Stimulated activated CD4-positive, alpha-beta T cell treated with anti-CD3 and anti-CD28 coated beads, Interleukin-1b, Interleukin-23, amount 100 ng/mL, for 48 hours (primary cell): ENCODE results near the gene SLC25A12.
"Not testable (repeated sequence)": the region's sequence is repeated elsewhere in the genome, so short reads cannot be mapped to it uniquely, and the experiment has no call there.

Experiments
- DNase-seq: peaks from one replicate; pipeline ENCODE4 v3.0.0-alpha.2; 2020

Gene SLC25A12

DNA sequence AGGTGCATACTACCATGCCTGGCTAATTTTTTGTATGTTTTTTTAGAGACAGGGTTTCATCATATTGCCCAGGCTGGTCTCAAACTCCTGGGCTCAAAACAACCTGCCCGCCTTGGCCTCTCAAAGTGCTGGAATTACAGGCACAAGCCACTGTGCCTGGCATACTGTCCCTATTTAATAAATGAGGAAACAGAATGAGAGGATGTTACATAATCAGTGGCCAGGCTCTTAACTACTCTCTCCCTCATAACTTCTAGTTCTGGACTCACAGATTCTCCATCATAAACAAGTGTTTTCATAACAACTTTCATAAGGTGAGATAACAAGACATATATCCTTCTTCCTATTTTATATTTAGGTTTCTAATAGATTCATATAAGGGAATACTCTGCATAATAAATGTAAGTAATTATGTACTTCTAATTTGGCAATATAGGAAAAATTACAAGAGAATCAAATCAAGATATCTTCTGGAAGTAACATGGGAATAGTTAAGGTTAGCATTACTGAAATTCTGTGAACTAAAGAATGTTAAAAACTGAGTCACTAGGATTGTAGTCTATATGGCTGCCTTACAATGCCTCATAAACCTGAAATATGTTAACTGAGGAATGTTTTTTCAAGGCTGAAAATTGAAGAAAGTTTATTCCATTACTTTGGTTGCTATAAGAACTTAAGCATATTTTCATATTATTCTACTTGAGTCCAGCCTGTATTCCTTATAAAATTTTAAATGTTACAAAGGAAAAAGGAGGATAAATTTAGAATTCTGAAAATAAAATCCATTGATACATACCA, 71.3 kb downstream of the SLC25A12 start:
- no peak for DNase-seq

DNA sequence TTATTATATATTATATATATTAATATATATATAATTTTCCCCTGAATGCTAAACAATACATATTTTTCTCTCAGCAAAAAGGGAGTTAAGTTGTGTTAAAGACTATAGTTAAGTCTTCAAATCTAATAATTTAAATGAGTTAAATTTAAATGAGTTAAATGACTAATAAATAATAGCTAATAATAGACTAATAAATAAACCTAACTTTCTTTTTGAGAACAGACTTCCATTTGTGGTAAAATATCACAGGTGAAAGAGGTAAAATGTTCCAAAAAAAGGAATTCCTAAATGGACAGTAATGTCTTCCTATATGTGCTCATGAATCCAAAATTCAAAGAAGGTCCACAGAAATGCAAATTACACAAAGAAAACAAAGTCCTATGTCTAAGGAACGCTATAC, 74.6 kb downstream of the SLC25A12 start:
- no peak for DNase-seq

GRCh38 chr2:171814883-171815282, 79.2 kb downstream of the SLC25A12 start:
- no peak for DNase-seq

GRCh38 chr2:171814174-171814573, 79.9 kb downstream of the SLC25A12 start:
- no peak for DNase-seq

GRCh38 chr2:171813729-171814128, 80.3 kb downstream of the SLC25A12 start:
- no peak for DNase-seq

DNA sequence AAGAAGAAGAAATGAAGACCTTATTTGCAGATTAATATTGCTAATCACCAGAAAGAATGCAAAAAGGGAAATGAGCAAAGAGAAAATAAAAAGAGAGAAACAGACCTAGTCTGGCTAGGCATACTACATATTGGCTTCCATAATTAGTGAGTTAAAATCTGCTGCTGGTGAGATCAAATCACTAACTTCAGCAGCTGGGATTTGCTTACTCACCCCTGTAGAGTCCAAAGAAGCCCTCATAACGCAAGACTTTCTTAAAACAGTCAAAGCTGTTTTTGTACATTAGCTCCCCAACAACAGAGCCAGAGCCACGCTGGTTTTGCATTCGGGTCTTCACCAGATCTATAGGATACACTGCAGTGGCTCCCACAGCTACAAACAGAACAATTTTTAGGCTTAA, 80.9 kb downstream of the SLC25A12 start:
- DNase-seq = no peak

DNA sequence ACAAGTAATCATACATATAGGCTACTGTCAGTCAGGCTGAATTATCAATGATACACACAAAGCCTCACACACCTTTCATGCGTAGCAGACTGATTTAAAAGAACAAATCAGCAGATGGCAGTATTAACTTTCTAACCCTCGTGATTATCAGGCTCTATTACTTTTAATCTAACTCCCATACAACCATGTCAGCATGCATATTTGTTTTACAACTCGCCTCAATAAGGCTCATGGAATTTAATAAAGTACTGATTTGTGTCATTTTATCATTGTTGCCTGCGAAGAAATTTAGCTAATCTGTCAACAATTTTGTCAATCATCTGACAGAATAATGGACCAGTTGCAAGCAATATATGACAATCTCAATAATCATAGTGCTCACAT, 82.8 kb downstream of the SLC25A12 start:
- DNase-seq = no peak

DNA sequence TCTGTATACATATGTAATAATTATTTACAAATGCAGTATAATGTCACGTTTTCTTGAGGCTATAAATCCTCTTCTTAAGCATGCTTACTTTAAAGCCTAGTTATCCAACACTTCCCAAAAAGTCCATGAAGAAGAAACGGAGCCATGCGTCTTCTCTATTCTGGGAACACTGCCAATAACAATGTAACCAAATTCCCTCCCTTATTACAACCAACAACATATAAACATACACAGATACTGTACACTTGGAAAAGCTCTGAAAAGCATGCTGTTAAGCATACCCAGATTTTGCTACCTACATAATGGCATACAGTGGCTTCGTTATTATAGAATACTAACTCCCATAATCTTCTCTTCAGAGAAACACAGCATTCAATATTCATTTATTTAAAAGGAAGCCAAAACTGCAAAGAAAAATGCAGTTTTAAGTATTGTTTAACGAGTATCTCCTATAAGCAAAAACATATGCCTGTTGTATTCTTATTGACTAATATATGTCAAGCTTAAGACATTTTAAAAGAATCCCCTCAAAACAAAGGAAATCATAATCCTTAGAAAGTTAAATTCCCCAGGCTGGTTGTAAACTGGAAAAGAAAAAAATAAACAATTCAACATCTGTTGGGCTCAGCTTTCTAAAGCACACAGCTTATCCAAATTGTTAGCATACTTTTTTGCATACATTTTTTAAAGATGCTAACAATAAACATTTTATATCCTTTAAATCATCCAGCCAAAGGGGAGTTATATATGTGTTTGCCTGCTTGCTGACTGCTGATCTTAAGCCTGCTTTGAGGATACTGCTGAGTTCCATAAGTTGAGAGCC, 83.4 kb downstream of the SLC25A12 start:
- DNase-seq = no peak

DNA sequence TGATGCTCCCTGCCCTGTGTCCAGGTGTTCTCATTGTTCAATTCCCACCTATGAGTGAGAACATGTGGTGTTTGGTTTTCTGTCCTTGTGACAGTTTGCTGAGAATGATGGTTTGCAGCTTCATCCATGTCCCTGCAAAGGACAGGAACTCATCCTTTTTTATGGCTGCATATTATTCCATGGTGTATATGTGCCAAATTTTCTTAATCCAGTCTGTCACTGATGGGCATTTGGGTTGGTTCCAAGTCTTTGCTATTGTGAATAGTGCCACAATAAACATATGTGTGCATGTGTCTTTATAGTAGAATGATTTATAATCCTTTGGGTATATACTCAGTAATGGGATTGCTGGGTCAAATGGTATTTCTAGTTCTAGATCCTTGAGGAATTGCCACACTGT, 85.2 kb downstream of the SLC25A12 start:
- DNase-seq = not testable (repeated sequence)

- DNase-seq = no peak
These were observed 86.1 kb downstream of the SLC25A12 start for GRCh38 chr2:171807831-171808393.

DNA sequence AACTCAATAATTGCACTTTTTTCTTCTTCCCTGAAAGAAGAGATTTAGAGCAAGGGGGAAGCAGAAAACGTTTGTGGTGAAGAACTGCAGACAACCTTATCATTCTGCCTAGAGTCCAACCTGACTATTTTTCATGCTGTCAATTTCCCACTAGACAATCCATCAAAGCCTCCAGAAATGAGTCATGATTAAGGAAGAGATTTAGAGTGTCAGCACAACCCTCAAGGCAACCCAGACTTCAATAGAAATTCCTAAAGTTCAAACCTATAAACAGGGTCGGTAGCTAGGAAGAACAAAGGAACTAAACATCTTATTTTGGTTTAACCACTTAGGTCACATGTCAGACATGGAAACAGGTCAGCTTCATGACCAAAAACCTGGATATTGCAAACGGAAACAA, 86.9 kb downstream of the SLC25A12 start:
- no peak for DNase-seq

GRCh38 chr2:171804456-171804855, 89.6 kb downstream of the SLC25A12 start:
- DNase-seq = no peak

GRCh38 chr2:171803757-171804156, 90.3 kb downstream of the SLC25A12 start:
- no peak for DNase-seq

DNA sequence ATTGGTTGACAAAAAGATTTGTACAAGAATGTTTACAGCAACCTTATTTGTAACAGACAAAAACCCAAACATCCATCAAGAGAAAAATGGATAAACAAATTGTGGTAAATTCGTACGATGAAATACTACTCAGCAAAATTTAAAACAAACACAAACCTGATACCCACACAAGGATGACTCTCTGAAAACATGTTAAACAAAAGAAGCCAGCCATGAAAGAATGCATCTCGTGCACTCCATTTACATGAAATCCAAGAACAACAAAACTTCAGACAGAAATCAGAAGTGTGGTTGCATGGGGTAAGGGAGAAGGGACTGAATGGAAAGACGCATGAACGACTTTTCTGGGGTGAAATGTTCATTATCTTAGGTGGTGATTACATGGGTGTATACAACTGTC, 93.4 kb downstream of the SLC25A12 start:
- no peak for DNase-seq

- no peak for DNase-seq
These were observed 95.8 kb downstream of the SLC25A12 start for GRCh38 chr2:171798156-171798820.

DNA sequence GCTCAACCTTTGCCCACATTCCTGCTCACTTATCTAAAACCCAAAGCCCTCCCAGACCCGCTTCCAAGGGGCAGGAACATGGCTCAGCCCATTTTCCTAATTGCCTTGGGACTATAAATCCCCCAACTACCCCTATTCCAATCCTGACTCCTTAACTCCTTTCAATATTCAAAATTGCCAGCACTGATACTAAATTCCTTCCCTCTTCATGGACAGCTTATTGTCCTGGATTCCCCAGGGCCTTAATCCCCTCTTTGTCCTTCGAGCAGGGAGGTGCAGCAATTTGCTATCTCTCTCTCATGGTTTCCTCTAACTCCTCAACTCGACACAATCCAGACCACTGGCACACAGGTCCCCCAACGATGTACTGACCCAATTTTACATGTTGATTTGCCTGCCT, 99.1 kb downstream of the SLC25A12 start:
- no peak for DNase-seq

- DNase-seq = no peak
These were observed 100.1 kb downstream of the SLC25A12 start for GRCh38 chr2:171793691-171794678.

DNA sequence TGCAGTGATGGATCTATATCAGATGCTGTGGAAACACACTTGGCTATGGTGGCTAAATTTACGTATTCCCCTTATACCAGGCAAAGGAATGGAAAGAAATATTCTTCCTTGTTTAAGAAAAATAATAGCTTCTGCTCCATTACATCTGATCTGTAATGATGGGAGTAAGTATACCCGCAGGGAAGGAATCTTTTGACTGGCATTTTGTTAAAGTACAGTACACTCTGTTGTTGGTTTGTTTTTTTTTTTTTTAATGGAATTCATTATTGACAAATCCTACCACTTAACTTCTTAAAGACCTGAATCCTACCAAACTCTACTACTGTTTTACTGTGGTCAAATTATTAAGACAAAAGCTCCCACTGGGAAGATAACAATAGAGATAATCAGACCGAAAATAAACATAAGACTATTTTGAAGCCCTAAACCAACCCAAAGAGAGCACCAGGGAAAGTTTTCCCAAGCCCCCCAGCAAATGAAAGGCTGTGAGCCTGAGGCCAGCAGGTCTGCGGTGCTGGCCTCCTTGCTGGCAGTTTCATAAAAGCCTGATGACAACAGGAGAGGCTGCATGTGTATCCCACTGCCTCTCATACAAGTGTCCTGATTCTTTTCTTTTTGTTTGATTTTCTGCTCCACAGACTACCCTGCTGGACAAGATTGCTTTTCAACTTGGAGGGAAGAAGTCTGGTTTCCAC, 101.0 kb downstream of the SLC25A12 start:
- DNase-seq = no peak

- DNase-seq = no peak
These were observed 101.9 kb downstream of the SLC25A12 start for GRCh38 chr2:171792157-171792556.

DNA sequence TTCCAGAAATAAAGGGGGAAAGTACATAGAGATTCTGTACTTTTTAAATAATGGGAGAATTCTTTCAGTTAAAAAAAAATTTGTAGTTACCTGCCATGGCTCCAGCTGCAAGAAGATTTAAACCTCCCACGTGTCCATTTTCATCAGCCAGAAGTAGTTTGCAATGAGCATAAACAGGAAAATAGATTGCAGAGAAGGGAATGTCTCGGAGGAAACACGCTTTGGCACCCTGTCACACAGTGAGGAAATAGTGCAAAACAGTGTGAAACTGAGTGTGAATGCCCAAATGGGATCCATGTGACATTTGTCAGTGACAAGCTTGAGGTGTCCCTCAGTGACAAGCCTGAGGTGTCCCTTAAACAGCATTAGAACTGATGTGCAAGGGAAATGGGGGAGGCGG, 102.7 kb downstream of the SLC25A12 start:
- no peak for DNase-seq

- no peak for DNase-seq
These were observed 104.1 kb downstream of the SLC25A12 start for GRCh38 chr2:171789956-171790355.
